Measurements from ENCODE around the gene C2orf69. TPM values are rescaled to one million over a fixed set of nuclear protein-coding genes. Genes with fewer than 3 reads are reported as not detected.

Gene C2orf69
- total RNA-seq, 1 experiment from 2014 or later: 16.4 TPM

- POLR2A ChIA-PET (ENCODE audit: low non-redundant PET): no interaction called here
These were observed 17.1 kb downstream of the C2orf69 start for GRCh38 chr2:199928226-199928625.

DNA sequence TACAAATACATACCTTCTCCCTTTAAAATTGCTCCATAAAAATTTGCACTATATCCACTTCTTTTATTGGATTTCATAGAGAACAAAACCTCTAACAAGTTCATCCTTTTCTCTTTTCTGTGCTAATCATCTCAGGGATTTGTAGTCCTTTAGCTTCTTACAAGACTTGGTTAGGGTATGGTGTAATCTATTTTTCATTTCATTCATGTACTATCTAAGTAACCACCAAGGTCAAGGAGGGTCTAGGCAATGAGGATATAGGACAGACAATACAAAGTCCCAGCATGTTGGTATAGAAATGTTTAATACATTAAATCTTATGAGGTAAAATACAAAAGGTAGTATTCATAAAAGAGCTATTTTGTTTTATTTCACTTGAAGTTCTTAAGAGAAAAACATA, 17.5 kb downstream of the C2orf69 start:
- ChIA-PET POLR2A (ENCODE audit: low non-redundant PET) (no interaction called here), CTCF (no interaction called here)
- H3K36me3 ChIP-seq (ENCODE audit: insufficient read depth, low read length, poor library complexity, severe bottlenecking): peaks cover 56% of the 10 kb centered on the region

More at GRCh38 chr2:199928226-199928625, 17.1 kb downstream of the C2orf69 start:
- DNase-seq (ENCODE audit: low spot score): no peak
- intact Hi-C loops (cut with micrococcal nuclease; ENCODE audit: unreplicated experiment): no loop called here
- H3K36me3 ChIP-seq (ENCODE audit: insufficient read depth, low read length, poor library complexity, severe bottlenecking): peaks cover 56% of the 10 kb centered on the region
- CTCF ChIA-PET: no interaction called here
- H3K9me3 ChIP-seq (ENCODE audit: low read depth, low read length, poor library complexity, severe bottlenecking): no peaks in the 10 kb centered on the region
- H3K4me3 ChIP-seq (ENCODE audit: low read depth, low read length, poor library complexity, severe bottlenecking): no peak overlapping the region
- no peak for TF ChIP-seq CTCF (conservative IDR thresholded peaks at IDR 0.05; ENCODE audit: low read depth, low read length)
- H3K4me1 ChIP-seq (ENCODE audit: insufficient read depth, low read length, poor library complexity, severe bottlenecking): no peaks in the 10 kb centered on the region
- no peak overlapping the region for H3K27ac ChIP-seq (ENCODE audit: low read depth, low read length, poor library complexity, severe bottlenecking)
- no peaks in the 10 kb centered on the region for H3K27me3 ChIP-seq (replicated peaks; ENCODE audit: insufficient read depth, low read depth, low read length, poor library complexity)
- BruUV-seq (replicated peaks): no TSS peak

DNA sequence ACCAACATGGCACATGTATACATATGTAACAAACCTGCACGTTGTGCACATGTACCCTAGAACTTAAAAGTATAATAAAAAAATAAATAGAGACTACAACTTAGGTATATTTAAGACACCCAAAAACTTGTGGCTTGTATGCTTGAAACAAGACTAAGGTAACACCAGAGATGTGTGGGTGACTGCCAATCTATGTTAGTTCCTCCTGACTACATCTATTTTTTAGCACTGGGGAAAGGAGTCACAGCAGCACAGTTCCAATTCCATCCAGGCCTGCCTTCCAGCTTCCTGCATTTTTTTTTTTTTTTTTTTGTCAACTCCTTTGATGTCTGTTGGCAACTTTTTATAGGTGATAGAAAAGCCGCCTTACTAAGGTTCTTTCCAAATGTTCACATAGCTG, 18.2 kb downstream of the C2orf69 start:
- H3K4me3 ChIP-seq (ENCODE audit: low read depth, low read length, poor library complexity, severe bottlenecking): no peak overlapping the region
- DNase-seq (ENCODE audit: low spot score): no peak
- H3K36me3 ChIP-seq (ENCODE audit: insufficient read depth, low read length, poor library complexity, severe bottlenecking): peaks cover 56% of the 10 kb centered on the region
- ChIA-PET CTCF (no interaction called here), POLR2A (ENCODE audit: low non-redundant PET) (no interaction called here)
- peaks cover 8% of the 10 kb centered on the region for H3K4me1 ChIP-seq (ENCODE audit: insufficient read depth, low read length, poor library complexity, severe bottlenecking)
- no peaks in the 10 kb centered on the region for H3K9me3 ChIP-seq (ENCODE audit: low read depth, low read length, poor library complexity, severe bottlenecking)
- TF ChIP-seq EZH2 (IDR thresholded peaks at IDR 0.05; ENCODE audit: borderline replicate concordance, low read depth, low read length, poor library complexity, severe bottlenecking) (no peak), CTCF (conservative IDR thresholded peaks at IDR 0.05; ENCODE audit: low read depth, low read length) (no peak)
- intact Hi-C loops (cut with micrococcal nuclease; ENCODE audit: unreplicated experiment): no loop called here
- no TSS peak for BruUV-seq (replicated peaks)
- no peak overlapping the region for H3K27ac ChIP-seq (ENCODE audit: low read depth, low read length, poor library complexity, severe bottlenecking)
- H3K27me3 ChIP-seq (replicated peaks; ENCODE audit: insufficient read depth, low read depth, low read length, poor library complexity): no peaks in the 10 kb centered on the region

More for the DNA sequence above, 17.5 kb downstream of the C2orf69 start:
- TF ChIP-seq CTCF (conservative IDR thresholded peaks at IDR 0.05; ENCODE audit: low read depth, low read length) (no peak), EZH2 (IDR thresholded peaks at IDR 0.05; ENCODE audit: borderline replicate concordance, low read depth, low read length, poor library complexity, severe bottlenecking) (no peak)
- Histone ChIP-seq H3K4me3 (ENCODE audit: low read depth, low read length, poor library complexity, severe bottlenecking) (no peak overlapping the region), H3K9me3 (ENCODE audit: low read depth, low read length, poor library complexity, severe bottlenecking) (no peaks in the 10 kb centered on the region), H3K4me1 (ENCODE audit: insufficient read depth, low read length, poor library complexity, severe bottlenecking) (peaks cover 2% of the 10 kb centered on the region), H3K27ac (ENCODE audit: low read depth, low read length, poor library complexity, severe bottlenecking) (no peak overlapping the region), H3K27me3 (replicated peaks; ENCODE audit: insufficient read depth, low read depth, low read length, poor library complexity) (no peaks in the 10 kb centered on the region)
- DNase-seq (ENCODE audit: low spot score): no peak
- BruUV-seq (replicated peaks): no TSS peak
- intact Hi-C loops (cut with micrococcal nuclease; ENCODE audit: unreplicated experiment): no loop called here
